Endothelial cell (in vitro differentiated cells): ENCODE results near the gene MS4A4A. TPM values are rescaled to one million over a fixed set of nuclear protein-coding genes. Genes with fewer than 3 reads are reported as not detected.
A peak's percentile ranks its signal among the peaks of the same experiment; 100 is the strongest.

Experiments used
- DNase-seq: peaks from one replicate; pipeline ENCODE4 v3.0.0; 2021; ENCODE audit warnings: low spot score
- H3K27ac Mint-ChIP-seq: one replicate; pipeline ENCODE4 v1.8.0; 2021; ENCODE audit warnings: mixed read lengths, inconsistent platforms; ENCODE audit not compliant: unreplicated experiment
- H3K27me3 Mint-ChIP-seq: one replicate; pipeline ENCODE4 v1.8.0; 2021; ENCODE audit warnings: mild to moderate bottlenecking, moderate library complexity, mixed read lengths, inconsistent platforms; ENCODE audit not compliant: unreplicated experiment
- H3K36me3 Mint-ChIP-seq: one replicate; pipeline ENCODE4 v1.8.0; 2021; ENCODE audit warnings: mild to moderate bottlenecking, low read depth, mixed read lengths, inconsistent platforms; ENCODE audit not compliant: unreplicated experiment
- H3K4me1 Mint-ChIP-seq: one replicate; pipeline ENCODE4 v1.8.0; 2021; ENCODE audit warnings: mild to moderate bottlenecking, mixed read lengths, inconsistent platforms; ENCODE audit not compliant: unreplicated experiment
- H3K4me3 Mint-ChIP-seq: one replicate; pipeline ENCODE4 v1.8.0; 2021; ENCODE audit warnings: mild to moderate bottlenecking, mixed read lengths, inconsistent platforms; ENCODE audit not compliant: unreplicated experiment
- H3K9me3 Mint-ChIP-seq: one replicate; pipeline ENCODE4 v1.8.0; 2021; ENCODE audit warnings: mixed read lengths, inconsistent platforms; ENCODE audit not compliant: unreplicated experiment
- total RNA-seq: library from RNA; stranded (reverse); fragmentation: NEBNext Ultra II Directional; extraction: Animal tissue kit (Norgen Biotek cat#: 25700); gene quantifications from one replicate; pipeline ENCODE4 v1.2.1, GENCODE V29; 2021; ENCODE audit not compliant: unreplicated experiment
- TF ChIP-seq, protein P1 (sequence below): fragments of 200-600 bp; sonication (generic); IDR thresholded peaks from one replicate; pipeline ENCODE4 v1.5.0; 2021; ENCODE audit warnings: antibody characterized with exemption; ENCODE audit not compliant: unreplicated experiment

MS4A4A gene
- total RNA-seq, 1 donor from 2014 or later, result not detected

- H3K4me3 Mint-ChIP-seq, result no peak overlapping the region
- H3K27ac Mint-ChIP-seq, result no peak overlapping the region
- TF ChIP-seq, protein P1, sequence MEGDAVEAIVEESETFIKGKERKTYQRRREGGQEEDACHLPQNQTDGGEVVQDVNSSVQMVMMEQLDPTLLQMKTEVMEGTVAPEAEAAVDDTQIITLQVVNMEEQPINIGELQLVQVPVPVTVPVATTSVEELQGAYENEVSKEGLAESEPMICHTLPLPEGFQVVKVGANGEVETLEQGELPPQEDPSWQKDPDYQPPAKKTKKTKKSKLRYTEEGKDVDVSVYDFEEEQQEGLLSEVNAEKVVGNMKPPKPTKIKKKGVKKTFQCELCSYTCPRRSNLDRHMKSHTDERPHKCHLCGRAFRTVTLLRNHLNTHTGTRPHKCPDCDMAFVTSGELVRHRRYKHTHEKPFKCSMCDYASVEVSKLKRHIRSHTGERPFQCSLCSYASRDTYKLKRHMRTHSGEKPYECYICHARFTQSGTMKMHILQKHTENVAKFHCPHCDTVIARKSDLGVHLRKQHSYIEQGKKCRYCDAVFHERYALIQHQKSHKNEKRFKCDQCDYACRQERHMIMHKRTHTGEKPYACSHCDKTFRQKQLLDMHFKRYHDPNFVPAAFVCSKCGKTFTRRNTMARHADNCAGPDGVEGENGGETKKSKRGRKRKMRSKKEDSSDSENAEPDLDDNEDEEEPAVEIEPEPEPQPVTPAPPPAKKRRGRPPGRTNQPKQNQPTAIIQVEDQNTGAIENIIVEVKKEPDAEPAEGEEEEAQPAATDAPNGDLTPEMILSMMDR, result no peak
- H3K4me1 Mint-ChIP-seq, result no peaks in the 10 kb centered on the region
- H3K9me3 Mint-ChIP-seq, result no peaks in the 10 kb centered on the region
- DNase-seq, result no peak
- no peaks in the 10 kb centered on the region for H3K36me3 Mint-ChIP-seq
- H3K27me3 Mint-ChIP-seq, result no peaks in the 10 kb centered on the region
Observed at GRCh38 chr11:60321051-60321450, 40.6 kb downstream of the MS4A4A start.

DNA sequence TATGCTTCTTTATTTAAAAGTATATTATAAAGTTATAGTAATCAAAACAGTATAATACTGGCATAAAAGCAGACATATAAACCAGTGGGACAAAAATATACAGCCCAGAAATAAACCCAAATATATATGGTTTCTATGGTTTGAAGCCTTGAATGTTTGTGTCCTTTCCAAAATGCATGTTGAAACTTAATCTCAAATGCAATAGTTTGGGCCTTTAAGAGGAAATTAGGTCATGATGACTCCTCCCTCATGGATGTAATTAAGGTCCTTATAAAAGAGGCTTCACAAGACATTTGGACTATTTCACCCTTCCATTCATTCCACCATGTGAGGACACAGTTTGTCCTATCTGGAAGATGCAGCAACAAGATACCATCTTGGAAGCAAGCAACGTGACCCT lies 46.5 kb downstream of the MS4A4A start, which contains the start of gene MS4A6E:
Gene MS4A6E (plus strand): TSS at position 301 of the 400 bp plus-strand sequence. CDS start 7,641 bp downstream, outside the sequence.
- Mint-ChIP-seq H3K36me3 (no peaks in the 10 kb centered on the region), H3K4me3 (no peak within 1 kb of the TSS), H3K27ac (no peak within 1 kb of the TSS), H3K27me3 (peaks cover 2% of the 10 kb centered on the region), H3K4me1 (no peaks in the 10 kb centered on the region), H3K9me3 (peaks cover 4% of the 10 kb centered on the region)
- DNase-seq, result no peak
- TF ChIP-seq, protein P1, result no peak

- no peak overlapping the region for H3K27ac Mint-ChIP-seq
- DNase-seq, result no peak
- H3K4me3 Mint-ChIP-seq, result no peak overlapping the region
- TF ChIP-seq, protein P1, result no peak
- peaks cover 4% of the 10 kb centered on the region for H3K4me1 Mint-ChIP-seq
- peaks cover 2% of the 10 kb centered on the region for H3K27me3 Mint-ChIP-seq
- H3K9me3 Mint-ChIP-seq, result peaks cover 4% of the 10 kb centered on the region
- no peaks in the 10 kb centered on the region for H3K36me3 Mint-ChIP-seq
Observed at GRCh38 chr11:60328460-60328859, 48.0 kb downstream of the MS4A4A start.

- Mint-ChIP-seq H3K36me3 (no peaks in the 10 kb centered on the region), H3K4me3 (no peak overlapping the region)
- no peak for DNase-seq
Observed at GRCh38 chr11:60332846-60333245, 52.4 kb downstream of the MS4A4A start.

DNA sequence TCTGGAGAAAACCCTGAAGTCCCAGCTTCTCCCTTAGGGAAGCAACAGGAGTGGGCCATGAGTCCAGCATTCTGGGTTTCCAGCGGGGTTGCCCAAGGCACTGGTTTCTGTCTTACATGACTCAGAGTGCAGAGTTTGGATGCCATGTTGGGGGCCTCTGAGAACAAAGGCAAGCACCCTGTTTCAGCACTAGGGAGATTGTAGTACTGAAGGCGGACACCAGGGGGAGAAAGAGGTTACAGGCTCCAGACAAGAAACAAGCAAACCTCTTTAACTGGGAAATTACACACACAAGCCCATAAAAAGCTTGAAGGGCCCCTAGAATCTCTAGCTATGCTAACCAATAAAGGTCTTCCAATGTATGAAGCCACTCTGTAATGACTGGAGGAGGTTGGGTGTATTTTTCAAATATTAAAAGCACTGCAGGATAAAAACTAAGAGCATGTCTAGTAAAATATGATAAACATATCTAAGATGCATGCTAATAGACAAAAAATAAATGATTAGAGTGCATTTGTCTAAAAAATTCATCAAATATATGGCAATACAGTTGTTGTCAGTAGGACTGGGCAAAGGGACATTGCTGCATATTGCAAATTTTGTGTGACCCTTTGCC lies 53.6 kb downstream of the MS4A4A start:
- TF ChIP-seq, protein P1, result peak; percentile 94
- Mint-ChIP-seq H3K27me3 (no peaks in the 10 kb centered on the region), H3K36me3 (no peaks in the 10 kb centered on the region), H3K27ac (no peak overlapping the region), H3K9me3 (no peaks in the 10 kb centered on the region), H3K4me1 (peaks cover 4% of the 10 kb centered on the region), H3K4me3 (no peak overlapping the region)
- peak; percentile 80 for DNase-seq

More at GRCh38 chr11:60332846-60333245, 52.4 kb downstream of the MS4A4A start:
- H3K9me3 Mint-ChIP-seq, result no peaks in the 10 kb centered on the region
- no peaks in the 10 kb centered on the region for H3K27me3 Mint-ChIP-seq
- no peak overlapping the region for H3K27ac Mint-ChIP-seq
- TF ChIP-seq, protein P1, result no peak
- H3K4me1 Mint-ChIP-seq, result peaks cover 4% of the 10 kb centered on the region
